IPS DF 4.7 (cell line): Measurements from ENCODE around the gene PRKN.

Experiments used
- DNase-seq: peaks from one replicate; pipeline ENCODE4 v3.0.0-alpha.2; 2013; ENCODE audit warnings: low spot score; ENCODE audit errors: extremely low read depth

Gene PRKN

GRCh38 chr6:161407581-161407980, 1320.0 kb downstream of the PRKN start:
- DNase-seq, result no peak

GRCh38 chr6:161407115-161407514, 1320.5 kb downstream of the PRKN start:
- no peak for DNase-seq

- DNase-seq, result no peak
Measured at GRCh38 chr6:161406646-161407045, 1320.9 kb downstream of the PRKN start.

- no peak for DNase-seq
Measured at GRCh38 chr6:161405418-161405817, 1322.1 kb downstream of the PRKN start.

- no peak for DNase-seq
Measured at GRCh38 chr6:161403717-161404116, 1323.8 kb downstream of the PRKN start.

- no peak for DNase-seq
Measured at GRCh38 chr6:161401587-161402309, 1325.8 kb downstream of the PRKN start.

- no peak for DNase-seq
Measured at GRCh38 chr6:161400671-161401070, 1326.9 kb downstream of the PRKN start.

GRCh38 chr6:161396539-161396938, 1331.0 kb downstream of the PRKN start:
- DNase-seq, result no peak

DNA sequence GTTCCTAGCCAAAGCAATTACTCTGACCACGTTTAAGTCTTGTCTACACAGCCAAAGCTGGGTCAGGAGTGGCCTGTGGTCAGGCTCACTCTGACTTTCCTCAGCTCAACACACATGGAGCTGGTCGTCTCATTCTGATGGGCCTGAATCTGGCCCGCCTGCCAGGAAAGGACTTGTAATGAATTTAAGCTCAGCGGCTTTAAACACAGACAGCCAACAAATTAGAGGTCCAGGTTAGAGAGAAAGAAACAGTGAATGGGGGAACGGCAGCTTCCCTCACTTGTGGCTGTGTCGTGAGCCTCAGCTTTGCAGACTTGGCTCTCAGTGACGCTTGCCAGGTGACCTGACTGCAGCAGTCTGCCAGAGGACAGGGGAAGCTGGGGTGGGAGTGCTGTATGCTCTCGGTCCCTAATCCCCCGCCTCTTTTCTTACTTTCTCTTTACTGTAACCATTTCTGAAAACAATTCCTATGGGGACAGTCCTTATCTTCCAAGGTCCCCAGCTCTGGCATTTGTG, 1331.8 kb downstream of the PRKN start:
- DNase-seq, result no peak

GRCh38 chr6:161394437-161394836, 1333.1 kb downstream of the PRKN start:
- DNase-seq, result no peak

- peak; percentile 28 for DNase-seq
Measured at GRCh38 chr6:161393839-161394364, 1333.7 kb downstream of the PRKN start.

- no peak for DNase-seq
Measured at GRCh38 chr6:161393292-161393691, 1334.3 kb downstream of the PRKN start.

DNA sequence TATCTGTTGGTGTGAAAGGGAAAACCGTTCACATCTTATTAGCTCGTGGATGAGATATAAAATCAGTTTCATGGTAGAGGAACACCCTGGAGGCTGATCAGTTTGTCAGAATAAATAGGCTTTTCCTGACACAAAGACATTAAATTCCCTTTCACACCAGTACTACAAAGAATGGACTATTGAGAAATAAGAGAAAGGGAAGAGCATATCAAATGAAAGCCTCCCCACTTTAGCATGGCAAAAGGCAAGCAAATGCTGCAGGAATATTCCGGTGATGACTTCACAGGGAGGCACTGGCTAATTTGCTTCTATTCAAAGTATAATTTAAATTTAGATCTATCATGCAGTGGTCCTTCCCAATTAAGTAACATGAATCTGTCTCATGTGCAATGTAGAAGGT, 1337.8 kb downstream of the PRKN start:
- no peak for DNase-seq

DNA sequence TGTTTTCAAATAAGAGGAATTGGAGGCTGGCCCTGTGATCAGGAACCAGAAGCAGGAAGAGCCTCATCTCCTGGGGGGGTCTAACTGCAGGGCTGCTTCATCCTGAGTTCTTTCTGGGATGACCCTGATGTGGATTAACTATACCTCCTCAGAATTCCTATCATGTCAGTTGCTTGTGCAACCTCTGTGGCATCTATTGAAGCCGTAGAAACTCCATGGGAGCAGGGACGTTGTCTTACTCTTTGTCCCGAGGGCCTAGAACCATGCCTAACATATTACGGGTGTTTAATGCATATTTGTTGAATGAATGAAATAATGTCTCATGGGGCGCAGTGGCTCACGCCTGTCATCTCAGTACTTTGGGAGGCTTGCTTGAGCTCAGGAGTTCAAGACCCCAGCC, 1343.6 kb downstream of the PRKN start:
- no peak for DNase-seq

DNA sequence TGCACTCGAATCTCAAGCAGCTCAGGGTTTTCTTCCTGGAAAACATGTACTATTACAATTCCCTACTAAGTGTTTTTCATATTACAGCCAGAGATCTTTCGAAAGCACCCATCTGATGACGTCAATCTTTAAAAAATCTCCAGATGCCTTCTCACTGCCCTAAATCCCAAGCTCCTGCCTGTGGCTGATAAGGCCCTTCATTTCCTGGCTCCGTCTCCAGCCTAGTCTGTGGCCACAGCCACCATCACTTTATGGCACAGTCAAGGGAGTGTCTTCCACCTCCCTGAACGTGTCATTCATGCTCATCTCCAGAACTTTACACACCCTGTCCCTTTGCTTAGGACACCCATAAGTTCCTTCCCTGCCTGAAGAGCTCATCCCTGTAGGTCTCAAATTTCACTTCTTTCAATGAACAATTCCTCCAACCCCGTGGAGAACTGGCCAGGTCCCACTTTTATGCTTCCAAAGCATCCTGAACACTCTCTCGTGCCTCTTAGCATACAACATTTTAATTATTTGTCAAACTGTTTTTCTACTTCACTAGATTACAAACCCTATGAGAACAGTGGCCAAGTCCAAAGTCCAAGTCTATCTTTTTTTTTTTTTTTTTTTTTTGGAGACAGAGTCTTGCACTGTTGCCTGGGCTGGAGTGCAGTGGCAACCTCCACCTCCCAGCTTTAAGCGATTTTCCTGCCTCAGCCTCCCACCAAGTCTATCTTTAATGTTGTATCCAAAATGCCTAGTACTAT, 1347.6 kb downstream of the PRKN start:
- no peak for DNase-seq

- no peak for DNase-seq
Measured at GRCh38 chr6:161378115-161378514, 1349.5 kb downstream of the PRKN start.

DNA sequence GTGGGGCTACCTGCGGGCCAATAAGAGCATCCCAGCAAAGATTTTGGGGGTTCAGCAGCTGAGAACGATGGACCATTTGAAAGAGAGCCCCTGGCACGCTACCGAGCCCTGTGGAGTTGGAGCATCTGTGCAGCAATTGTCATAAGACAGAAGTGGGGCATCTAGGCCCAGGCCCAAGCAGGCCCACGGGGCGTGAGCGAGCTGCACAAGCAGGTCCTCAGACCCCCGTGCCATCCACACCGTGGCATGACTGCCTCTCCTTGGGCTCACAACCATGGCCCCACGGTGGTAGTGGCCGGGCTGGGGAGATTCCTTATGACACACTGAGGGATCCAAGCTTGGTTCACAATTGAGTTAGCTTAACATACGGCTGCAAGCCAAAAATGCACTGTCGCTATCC, 1350.5 kb downstream of the PRKN start:
- DNase-seq, result no peak

GRCh38 chr6:161376367-161376766, 1351.2 kb downstream of the PRKN start:
- no peak for DNase-seq

DNA sequence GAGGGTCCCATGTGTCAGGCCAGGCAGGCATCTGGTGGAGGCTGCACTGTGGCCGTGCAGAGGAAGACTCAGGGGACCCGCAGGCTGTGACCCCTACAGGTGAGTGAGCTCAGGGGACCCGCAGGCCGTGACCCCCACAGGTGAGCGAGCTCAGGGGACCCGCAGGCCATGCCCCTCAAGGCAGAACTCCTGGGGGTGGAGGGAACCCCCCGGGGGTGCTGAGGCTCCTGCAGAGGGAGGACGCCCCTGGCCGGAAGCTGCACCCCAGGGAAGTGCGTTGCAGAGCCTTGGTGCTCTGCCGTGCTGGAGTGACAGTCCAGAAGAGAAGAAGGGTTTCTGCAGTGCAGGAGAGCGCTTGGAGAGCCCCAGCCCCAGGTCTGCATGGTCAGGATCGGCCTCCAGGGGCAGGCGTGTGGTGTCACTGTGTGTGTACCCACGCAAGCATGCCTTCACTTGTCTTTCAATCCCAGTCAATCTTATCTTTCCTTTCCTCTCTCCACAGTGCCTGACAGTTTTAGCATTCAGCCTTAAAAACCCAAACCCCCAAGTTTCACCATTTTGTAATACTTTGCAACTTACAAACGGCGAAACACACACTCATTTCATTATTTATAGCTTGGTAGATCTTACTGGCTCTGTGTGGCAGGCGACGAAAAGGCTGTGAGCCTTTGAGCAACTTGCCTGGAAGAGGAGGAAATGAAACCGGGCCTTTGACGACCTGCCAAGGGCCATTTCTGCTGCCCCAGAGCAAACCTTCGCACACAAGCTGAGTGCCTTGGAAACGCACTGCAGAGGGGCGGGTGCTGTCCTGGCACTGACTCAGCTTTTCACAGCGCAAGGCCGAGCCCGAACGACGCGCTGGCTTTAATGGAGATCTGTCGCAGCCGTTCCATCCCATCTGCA, 1352.3 kb downstream of the PRKN start:
- DNase-seq, result no peak

GRCh38 chr6:161373905-161374451, 1353.6 kb downstream of the PRKN start:
- no peak for DNase-seq

GRCh38 chr6:161372422-161372793, 1355.2 kb downstream of the PRKN start:
- DNase-seq, result no peak
